A673 (cell line): ENCODE measurements around the gene SUZ12.

ENCODE experiments used
- EZH2 ChIP-seq: fragments of 200-600 bp; sonication (generic); IDR thresholded peaks from 2 replicates; pipeline ENCODE4 v1.6.1; 2017; ENCODE audit warnings: borderline replicate concordance, low read depth, mild to moderate bottlenecking, mixed read lengths, antibody characterized with exemption, low read length; ENCODE audit not compliant: poor library complexity, severe bottlenecking
- TF ChIP-seq, protein P1 (sequence below): fragments of 300-800, 200-600 bp; sonication (generic); conservative IDR thresholded peaks from 2 replicates; pipeline ENCODE4 v1.5.1; 2017; ENCODE audit warnings: low read depth, mild to moderate bottlenecking, antibody characterized with exemption, low read length, moderate library complexity, mixed read lengths

DNA sequence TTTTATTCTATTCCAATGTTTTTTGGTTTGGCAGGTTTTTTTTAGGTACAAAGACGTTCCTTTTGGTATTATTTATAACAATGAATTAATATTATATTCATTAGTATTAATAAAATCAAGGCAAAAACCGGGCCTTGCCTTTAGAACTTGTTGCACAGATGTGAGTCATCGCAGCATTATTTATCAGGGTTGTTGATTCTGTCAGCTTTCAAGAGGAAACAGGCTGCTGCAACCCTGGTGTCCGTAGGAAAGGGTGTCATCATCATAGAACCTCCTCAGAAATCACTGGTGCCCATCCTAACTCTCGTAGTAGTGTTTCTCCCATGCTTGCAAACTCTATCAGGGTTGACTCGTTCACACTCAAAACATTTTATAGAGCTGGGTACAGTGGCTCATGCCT is 60.2 kb downstream of the SUZ12 start:
- TF ChIP-seq, protein P1, sequence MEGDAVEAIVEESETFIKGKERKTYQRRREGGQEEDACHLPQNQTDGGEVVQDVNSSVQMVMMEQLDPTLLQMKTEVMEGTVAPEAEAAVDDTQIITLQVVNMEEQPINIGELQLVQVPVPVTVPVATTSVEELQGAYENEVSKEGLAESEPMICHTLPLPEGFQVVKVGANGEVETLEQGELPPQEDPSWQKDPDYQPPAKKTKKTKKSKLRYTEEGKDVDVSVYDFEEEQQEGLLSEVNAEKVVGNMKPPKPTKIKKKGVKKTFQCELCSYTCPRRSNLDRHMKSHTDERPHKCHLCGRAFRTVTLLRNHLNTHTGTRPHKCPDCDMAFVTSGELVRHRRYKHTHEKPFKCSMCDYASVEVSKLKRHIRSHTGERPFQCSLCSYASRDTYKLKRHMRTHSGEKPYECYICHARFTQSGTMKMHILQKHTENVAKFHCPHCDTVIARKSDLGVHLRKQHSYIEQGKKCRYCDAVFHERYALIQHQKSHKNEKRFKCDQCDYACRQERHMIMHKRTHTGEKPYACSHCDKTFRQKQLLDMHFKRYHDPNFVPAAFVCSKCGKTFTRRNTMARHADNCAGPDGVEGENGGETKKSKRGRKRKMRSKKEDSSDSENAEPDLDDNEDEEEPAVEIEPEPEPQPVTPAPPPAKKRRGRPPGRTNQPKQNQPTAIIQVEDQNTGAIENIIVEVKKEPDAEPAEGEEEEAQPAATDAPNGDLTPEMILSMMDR: no peak
- no peak for TF ChIP-seq EZH2
